CD14-positive monocyte (primary cell): ENCODE measurements around the gene CBLC. TPM values are rescaled to one million over a fixed set of nuclear protein-coding genes. Genes with fewer than 3 reads are reported as not detected.

ENCODE experiments used
- DNase-seq, 3 donors: peaks; one replicate each; pipeline ENCODE4 v3.0.0-alpha.2; 2011 to 2022
- H2AFZ ChIP-seq: 2 replicates; pipeline ENCODE4 v1.6.0; 2012; ENCODE audit warnings: mild to moderate bottlenecking, low read depth, low read length, inconsistent platforms; ENCODE audit not compliant: insufficient read depth, poor library complexity, severe bottlenecking
- H3K27ac ChIP-seq, 2 donors: 1 replicate in 1 of 2; 2 replicates in 1 of 2; pipeline ENCODE4 v1.5.1; 2012 to 2013; ENCODE audit warnings: low read length in 2 of 2, control low read depth in 1 of 2, inconsistent platforms in 1 of 2, low read depth in 1 of 2, mild to moderate bottlenecking in 1 of 2
- H3K27me3 ChIP-seq, 2 donors: one replicate each; pipeline versions ENCODE4 v1.6.0 to v1.6.1; 2011 to 2013; ENCODE audit warnings: low read length in 2 of 2; ENCODE audit not compliant: control insufficient read depth in 2 of 2, insufficient read depth in 2 of 2
- H3K36me3 ChIP-seq, 2 donors: replicated peaks in 1 of 2; 1 replicate in 1 of 2; 2 replicates in 1 of 2; pipeline versions ENCODE4 v1.5.1 to v1.6.1; 2012 to 2013; ENCODE audit warnings: low read length in 2 of 2, control low read depth in 1 of 2, inconsistent platforms in 1 of 2, mild to moderate bottlenecking in 1 of 2; ENCODE audit not compliant: insufficient read depth in 2 of 2, control insufficient read depth in 1 of 2
- H3K4me1 ChIP-seq, 2 donors: 1 replicate in 1 of 2; 2 replicates in 1 of 2; pipeline versions ENCODE4 v1.5.1 to v1.6.1; 2012 to 2013; ENCODE audit warnings: low read length in 2 of 2, control low read depth in 1 of 2, inconsistent platforms in 1 of 2, mild to moderate bottlenecking in 1 of 2, moderate library complexity in 1 of 2; ENCODE audit not compliant: insufficient read depth in 2 of 2, control insufficient read depth in 1 of 2
- H3K4me2 ChIP-seq: replicated peaks from 2 replicates; pipeline ENCODE3; 2012; ENCODE audit warnings: low read length, moderate library complexity, mild to moderate bottlenecking; ENCODE audit not compliant: poor library complexity, severe bottlenecking; ENCODE audit errors: extremely low read depth
- H3K4me3 ChIP-seq, 3 experiments: fragments of 200-600 bp in 1 of 3; sonication (generic) in 1 of 3; replicated peaks in 1 of 3; 1 replicate in 2 of 3; 2 replicates in 1 of 3; pipeline ENCODE4 v1.5.1; 2011 to 2013; ENCODE audit warnings: low read length in 3 of 3, mild to moderate bottlenecking in 3 of 3, control low read depth in 2 of 3, low read depth in 2 of 3, inconsistent platforms in 1 of 3, moderate library complexity in 1 of 3
- H3K79me2 ChIP-seq: 2 replicates; pipeline ENCODE4 v1.6.0; 2012; ENCODE audit warnings: mild to moderate bottlenecking, control low read depth, inconsistent platforms, low read length, moderate library complexity; ENCODE audit not compliant: insufficient read depth
- H3K9ac ChIP-seq: 2 replicates; pipeline ENCODE4 v1.6.0; 2017; ENCODE audit warnings: low read length, mild to moderate bottlenecking; ENCODE audit not compliant: insufficient read depth, poor library complexity, severe bottlenecking
- H3K9me3 ChIP-seq, 2 donors: replicated peaks in 1 of 2; 1 replicate in 1 of 2; 2 replicates in 1 of 2; pipeline versions ENCODE4 v1.5.1 to v1.6.1; 2012 to 2013; ENCODE audit warnings: low read length in 2 of 2, control low read depth in 1 of 2; ENCODE audit not compliant: control insufficient read depth in 1 of 2, insufficient read depth in 1 of 2
- H4K20me1 ChIP-seq: 2 replicates; pipeline ENCODE4 v1.6.0; 2012; ENCODE audit warnings: mild to moderate bottlenecking, low read length, control low read depth, moderate library complexity; ENCODE audit not compliant: insufficient read depth
- H3K27ac Mint-ChIP-seq, 7 donors: one replicate each; pipeline ENCODE4 v1.8.0; 2020; ENCODE audit warnings: mild to moderate bottlenecking in 7 of 7, mixed read lengths in 7 of 7, moderate library complexity in 6 of 7, inconsistent platforms in 2 of 7
- H3K27me3 Mint-ChIP-seq, 3 donors: one replicate each; pipeline ENCODE4 v1.8.0; 2021 to 2022; ENCODE audit warnings: low read depth in 3 of 3, mild to moderate bottlenecking in 3 of 3, mixed read lengths in 3 of 3, moderate library complexity in 3 of 3, inconsistent platforms in 1 of 3
- H3K36me3 Mint-ChIP-seq, 2 donors: one replicate each; pipeline ENCODE4 v1.8.0; 2020; ENCODE audit warnings: mixed read lengths in 2 of 2, inconsistent platforms in 1 of 2, mild to moderate bottlenecking in 1 of 2
- H3K4me1 Mint-ChIP-seq: one replicate; pipeline ENCODE4 v1.8.0; 2020; ENCODE audit warnings: mild to moderate bottlenecking, mixed read lengths
- H3K4me3 Mint-ChIP-seq, 2 donors: one replicate each; pipeline ENCODE4 v1.8.0; 2020; ENCODE audit warnings: mild to moderate bottlenecking in 2 of 2, mixed read lengths in 2 of 2, moderate library complexity in 1 of 2
- H3K9me3 Mint-ChIP-seq, 7 donors: one replicate each; pipeline ENCODE4 v1.8.0; 2020 to 2022; ENCODE audit warnings: mixed read lengths in 7 of 7, mild to moderate bottlenecking in 6 of 7, moderate library complexity in 6 of 7, inconsistent platforms in 2 of 7
- WGBS: methylation state at CpG from one replicate; pipeline ENCODE4 v1.1.5; 2013; ENCODE audit warnings: missing lambda C conversion rate; ENCODE audit not compliant: insufficient coverage; 5-methylcytosine and 5-hydroxymethylcytosine counted together
- intact Hi-C, 2 donors: fragments of 100-400 bp; cut with micrococcal nuclease; formaldehyde crosslinking; loops; one replicate each; pipeline versions ENCODE4 v1.15.0 to v1.15.1; 2023
- polyA minus RNA-seq: library from RNA; depleted of rRNA, polyadenylated mRNA; stranded (reverse); fragments of >200 nt; gene quantifications from 2 replicates; pipeline ENCODE4 v1.2.3, GENCODE V29; 2012
- polyA plus RNA-seq, 3 donors: library from polyadenylated mRNA; depleted of rRNA in 1 of 3; unstranded in 2 of 3; stranded (reverse) in 1 of 3; fragments of 300-500 nt in 2 of 3; fragments of >200 nt in 1 of 3; fragmentation: Illumina TruSeq in 2 of 3; gene quantifications; 1 replicate in 2 of 3; 2 replicates in 1 of 3; pipeline ENCODE4 v1.2.3, GENCODE V29; 2012 to 2021
- total RNA-seq, 12 experiments: library from RNA in 1 of 12; stranded (reverse) in 1 of 12; fragments of 120-200 nt in 1 of 12; gene quantifications; one replicate each; pipeline ENCODE4 v1.2.4 and lab custom pipeline; 2013 to 2026; ENCODE audit warnings: mixed read lengths in 6 of 12, inconsistent platforms in 1 of 12
- TF ChIP-seq, protein P1 (sequence below): fragments of 200-600 bp; IDR thresholded peaks from one replicate; pipeline ENCODE4 v1.8.0; 2022; ENCODE audit warnings: antibody characterized with exemption, mild to moderate bottlenecking

Gene CBLC
- total RNA-seq (2013): not detected
- polyA plus RNA-seq (not detected), polyA minus RNA-seq (not detected in 2 replicates), total RNA-seq (lab: John Stamatoyannopoulos, UW) (0 to 0.48 (median 0.06) reads per million in 11 experiments)

DNA sequence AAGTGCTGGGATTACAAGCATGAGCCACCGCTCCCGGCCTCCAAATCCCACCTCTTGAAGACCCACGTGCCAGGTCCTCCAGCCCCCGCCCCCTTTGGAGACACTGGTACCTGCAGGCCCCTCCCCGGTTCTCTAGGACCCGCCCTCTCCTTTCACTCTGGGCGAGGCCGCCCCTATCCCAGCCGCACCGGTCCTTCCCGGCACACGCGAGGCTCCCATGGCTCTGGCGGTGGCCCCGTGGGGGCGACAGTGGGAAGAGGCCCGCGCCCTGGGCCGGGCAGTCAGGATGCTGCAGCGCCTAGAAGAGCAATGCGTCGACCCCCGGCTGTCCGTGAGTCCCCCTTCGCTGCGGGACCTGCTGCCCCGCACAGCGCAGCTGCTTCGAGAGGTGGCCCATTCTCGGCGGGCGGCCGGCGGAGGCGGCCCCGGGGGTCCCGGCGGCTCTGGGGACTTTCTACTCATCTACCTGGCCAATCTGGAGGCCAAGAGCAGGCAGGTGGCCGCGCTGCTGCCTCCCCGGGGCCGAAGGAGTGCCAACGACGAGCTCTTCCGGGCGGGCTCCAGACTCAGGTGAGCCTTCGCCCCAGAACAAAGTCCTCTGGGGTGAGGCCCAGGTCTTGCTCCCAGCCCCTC, at the start of gene CBLC:
CBLC (plus strand) TSS at position 176 of the 633 bp plus-strand sequence; CDS start at position 218, 42 bp downstream.
- H3K4me1 Mint-ChIP-seq: no peaks in the 10 kb centered on the region
- peaks cover 0 to 7% of the 10 kb centered on the region in 2 donors for H3K27me3 ChIP-seq
- no peak within 1 kb of the TSS for H3K9ac ChIP-seq
- H3K79me2 ChIP-seq: no peaks in the 10 kb centered on the region
- H3K4me3 Mint-ChIP-seq: peak within 1 kb of the TSS in 1 of 2 donors; percentile 60
- H3K27ac Mint-ChIP-seq: no peak within 1 kb of the TSS
- peaks cover 0 to 20% (median 5%) of the 10 kb centered on the region in 3 donors for H3K27me3 Mint-ChIP-seq
- 34% methylated on average over 45 of the region's 47 CpGs for WGBS
- H3K9me3 ChIP-seq: no peaks in the 10 kb centered on the region
- no peaks in the 10 kb centered on the region for H3K4me1 ChIP-seq
- intact Hi-C loops: loop anchor here in 1 of 2 donors (5.0 kb wide), 1 partner anchor 76 kb away; no protein-coding TSS in a partner anchor
- no peaks in the 10 kb centered on the region for H3K9me3 Mint-ChIP-seq
- no peak for DNase-seq
- no peaks in the 10 kb centered on the region for H3K36me3 ChIP-seq
- TF ChIP-seq, protein P1, sequence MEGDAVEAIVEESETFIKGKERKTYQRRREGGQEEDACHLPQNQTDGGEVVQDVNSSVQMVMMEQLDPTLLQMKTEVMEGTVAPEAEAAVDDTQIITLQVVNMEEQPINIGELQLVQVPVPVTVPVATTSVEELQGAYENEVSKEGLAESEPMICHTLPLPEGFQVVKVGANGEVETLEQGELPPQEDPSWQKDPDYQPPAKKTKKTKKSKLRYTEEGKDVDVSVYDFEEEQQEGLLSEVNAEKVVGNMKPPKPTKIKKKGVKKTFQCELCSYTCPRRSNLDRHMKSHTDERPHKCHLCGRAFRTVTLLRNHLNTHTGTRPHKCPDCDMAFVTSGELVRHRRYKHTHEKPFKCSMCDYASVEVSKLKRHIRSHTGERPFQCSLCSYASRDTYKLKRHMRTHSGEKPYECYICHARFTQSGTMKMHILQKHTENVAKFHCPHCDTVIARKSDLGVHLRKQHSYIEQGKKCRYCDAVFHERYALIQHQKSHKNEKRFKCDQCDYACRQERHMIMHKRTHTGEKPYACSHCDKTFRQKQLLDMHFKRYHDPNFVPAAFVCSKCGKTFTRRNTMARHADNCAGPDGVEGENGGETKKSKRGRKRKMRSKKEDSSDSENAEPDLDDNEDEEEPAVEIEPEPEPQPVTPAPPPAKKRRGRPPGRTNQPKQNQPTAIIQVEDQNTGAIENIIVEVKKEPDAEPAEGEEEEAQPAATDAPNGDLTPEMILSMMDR: no peak
- H3K4me2 ChIP-seq: no peak within 1 kb of the TSS
- no peaks in the 10 kb centered on the region for H3K36me3 Mint-ChIP-seq
- H4K20me1 ChIP-seq: no peaks in the 10 kb centered on the region
- H3K27ac ChIP-seq: no peak within 1 kb of the TSS
- H3K4me3 ChIP-seq: no peak within 1 kb of the TSS
- H2AFZ ChIP-seq: no peak within 1 kb of the TSS

GRCh38 chr19:44728178-44728577, 49.5 kb upstream of the CBLC start:
- no peak overlapping the region for H2AFZ ChIP-seq
- no peaks in the 10 kb centered on the region for H3K27me3 ChIP-seq
- H3K79me2 ChIP-seq: no peaks in the 10 kb centered on the region
- no peak overlapping the region for H3K4me3 ChIP-seq
- peaks cover 30 to 48% of the 10 kb centered on the region in 2 donors for H3K4me1 ChIP-seq
- no peaks in the 10 kb centered on the region for H3K36me3 ChIP-seq
- H3K4me1 Mint-ChIP-seq: peaks cover 53% of the 10 kb centered on the region
- no peak overlapping the region for H3K4me2 ChIP-seq
- H3K4me3 Mint-ChIP-seq: no peak overlapping the region
- no peaks in the 10 kb centered on the region for H4K20me1 ChIP-seq
- no peaks in the 10 kb centered on the region for H3K9me3 Mint-ChIP-seq
- TF ChIP-seq, protein P1: no peak
- intact Hi-C loops: loop anchor here in 1 of 2 donors (10.0 kb wide), 2 partner anchors 73 to 117 kb away; partner anchors contain the start of gene NECTIN2
- no peak overlapping the region for H3K27ac ChIP-seq
- H3K9me3 ChIP-seq: no peaks in the 10 kb centered on the region
- DNase-seq: no peak
- WGBS: 80% methylated on average over 3 of the region's 6 CpGs
- H3K27ac Mint-ChIP-seq: peak overlapping the region in 1 of 7 donors; percentile 58
- peaks cover 0 to 2% of the 10 kb centered on the region in 2 donors for H3K36me3 Mint-ChIP-seq
- peaks cover 5 to 7% (median 6%) of the 10 kb centered on the region in 3 donors for H3K27me3 Mint-ChIP-seq
- H3K9ac ChIP-seq: no peak overlapping the region
